ACHN (cell line): Measurements from ENCODE around the gene LRP10.
A peak's percentile ranks its signal among the peaks of the same experiment; 100 is the strongest.
"Not testable (repeated sequence)": the region's sequence is repeated elsewhere in the genome, so short reads cannot be mapped to it uniquely, and the experiment has no call there.

Experiments used
- DNase-seq: peaks from one replicate; pipeline ENCODE4 v3.0.0-alpha.2; 2015
- in situ Hi-C: cut with HindIII; loops from 2 replicates; pipeline ENCODE4 v1.10.0; 2017; ENCODE audit warnings: low sequenced_read_pairs, low pct_ligation_motif_present, low pct_unique_long_range_greater_than_20kb

Gene LRP10

DNA sequence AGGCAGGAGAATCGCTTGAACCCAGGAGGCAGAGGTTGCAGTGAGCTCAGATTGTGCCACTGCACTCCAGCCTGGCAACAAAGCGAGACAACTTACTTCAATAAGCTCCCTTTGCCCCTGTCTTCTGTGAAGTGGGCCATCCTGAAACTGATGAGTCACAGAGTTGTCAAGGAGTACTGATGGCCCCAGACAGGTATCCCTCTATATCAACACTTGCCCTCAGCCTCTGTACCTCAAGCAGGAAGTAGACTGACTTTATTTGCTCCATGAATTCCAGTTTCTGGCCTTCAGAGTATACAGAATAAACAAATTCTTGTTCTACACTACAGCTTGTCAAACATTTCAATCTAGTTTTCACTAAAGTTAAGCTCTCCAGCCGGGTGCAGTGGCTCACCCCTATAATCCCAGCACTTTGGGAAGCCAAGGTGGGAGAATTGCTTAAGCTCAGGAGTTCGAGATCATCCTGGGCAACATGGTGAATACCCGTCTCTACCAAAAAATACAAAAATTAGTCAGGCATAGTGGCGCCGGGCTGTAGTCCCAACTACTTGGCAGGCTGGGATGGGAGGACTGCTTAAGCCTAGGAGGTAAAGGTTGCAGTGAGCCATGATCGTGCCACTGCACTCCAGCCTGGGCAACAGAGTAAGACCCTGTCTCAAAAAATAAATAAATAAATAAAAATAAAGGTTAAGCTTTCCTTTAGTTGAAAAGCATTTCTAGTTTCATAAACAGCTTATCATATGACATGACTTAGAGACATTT is 16.4 kb upstream of the LRP10 start:
- in situ Hi-C loops: no loop called here
- DNase-seq: no peak

DNA sequence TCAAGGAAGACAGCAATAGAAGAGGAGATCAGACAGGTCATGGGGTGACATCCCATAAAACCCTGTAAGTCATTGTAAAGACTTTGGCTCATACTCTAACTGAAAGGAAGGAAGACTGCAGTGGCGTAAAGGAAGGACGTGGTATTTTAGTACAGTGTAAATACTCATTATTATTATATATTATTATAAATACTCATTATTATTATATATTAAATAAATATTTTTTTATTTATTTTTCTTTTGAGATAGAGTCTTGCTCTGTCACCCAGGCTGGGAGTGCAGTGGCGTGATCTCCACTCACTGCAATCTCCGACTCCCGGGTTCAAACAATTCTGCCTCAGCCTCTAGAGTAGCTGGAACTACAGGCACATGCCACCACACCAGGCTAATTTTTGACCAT is 15.1 kb upstream of the LRP10 start:
- in situ Hi-C loops: no loop called here
- no peak for DNase-seq

DNA sequence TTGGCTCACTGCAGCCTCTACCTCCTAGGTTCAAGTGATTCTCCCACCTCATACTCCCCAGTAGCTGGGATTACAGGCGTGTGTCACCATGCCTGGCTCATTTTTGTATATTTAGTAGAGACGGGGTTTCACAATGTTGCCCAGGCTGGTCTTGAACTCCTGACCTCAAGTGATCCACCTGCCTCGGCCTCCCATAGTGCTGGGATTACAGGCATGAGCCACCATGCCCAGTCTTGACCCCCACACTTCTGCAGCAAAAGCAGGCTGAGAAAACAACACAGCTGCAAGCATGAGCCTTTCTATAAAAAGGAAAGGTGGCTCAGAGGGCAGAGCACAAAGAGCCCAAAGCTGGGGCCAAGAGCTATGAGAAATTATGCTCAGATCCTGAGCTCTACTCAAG is 11.2 kb upstream of the LRP10 start:
- DNase-seq, in situ Hi-C loops: not testable (repeated sequence)

DNA sequence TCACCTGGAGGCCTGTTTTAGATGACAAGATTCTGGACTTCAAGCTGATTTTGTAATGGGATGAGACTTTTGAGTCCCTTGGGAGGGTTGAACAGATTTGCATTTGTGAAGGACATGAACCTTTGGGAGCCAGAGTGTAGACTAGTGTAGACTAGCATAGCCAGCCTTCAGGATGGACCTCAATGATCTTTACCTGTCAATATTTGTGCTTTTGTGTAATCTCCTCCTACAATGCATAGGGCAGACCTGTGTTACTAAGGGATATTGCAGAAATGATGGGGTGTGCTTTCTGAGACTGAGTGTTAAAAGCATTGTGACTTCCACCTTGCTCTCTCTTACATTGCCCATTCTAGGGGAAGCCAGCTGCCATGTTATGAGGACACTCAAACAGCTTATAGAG is 9.9 kb upstream of the LRP10 start:
- no peak for DNase-seq
- in situ Hi-C loops: no loop called here

DNA sequence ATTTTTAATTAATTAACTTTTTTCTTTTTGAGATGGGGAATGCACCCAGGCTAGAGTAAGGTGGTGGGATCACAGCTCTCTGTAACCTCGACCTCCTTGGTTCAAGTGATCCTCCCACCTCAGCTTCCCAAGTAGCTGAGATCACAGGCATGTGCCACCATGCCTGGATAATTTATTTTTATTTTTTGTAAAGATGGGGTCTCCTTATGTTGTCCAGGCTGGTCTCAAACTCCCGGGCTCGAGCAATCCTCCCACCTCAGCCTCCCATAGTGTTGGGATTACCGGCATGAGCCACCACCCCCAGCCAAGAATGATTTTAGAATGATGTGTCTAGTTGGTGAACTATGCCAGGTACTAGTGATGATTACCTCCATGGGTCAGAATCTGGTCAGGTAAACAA is 6.6 kb upstream of the LRP10 start:
- in situ Hi-C loops: no loop called here
- DNase-seq: no peak

DNA sequence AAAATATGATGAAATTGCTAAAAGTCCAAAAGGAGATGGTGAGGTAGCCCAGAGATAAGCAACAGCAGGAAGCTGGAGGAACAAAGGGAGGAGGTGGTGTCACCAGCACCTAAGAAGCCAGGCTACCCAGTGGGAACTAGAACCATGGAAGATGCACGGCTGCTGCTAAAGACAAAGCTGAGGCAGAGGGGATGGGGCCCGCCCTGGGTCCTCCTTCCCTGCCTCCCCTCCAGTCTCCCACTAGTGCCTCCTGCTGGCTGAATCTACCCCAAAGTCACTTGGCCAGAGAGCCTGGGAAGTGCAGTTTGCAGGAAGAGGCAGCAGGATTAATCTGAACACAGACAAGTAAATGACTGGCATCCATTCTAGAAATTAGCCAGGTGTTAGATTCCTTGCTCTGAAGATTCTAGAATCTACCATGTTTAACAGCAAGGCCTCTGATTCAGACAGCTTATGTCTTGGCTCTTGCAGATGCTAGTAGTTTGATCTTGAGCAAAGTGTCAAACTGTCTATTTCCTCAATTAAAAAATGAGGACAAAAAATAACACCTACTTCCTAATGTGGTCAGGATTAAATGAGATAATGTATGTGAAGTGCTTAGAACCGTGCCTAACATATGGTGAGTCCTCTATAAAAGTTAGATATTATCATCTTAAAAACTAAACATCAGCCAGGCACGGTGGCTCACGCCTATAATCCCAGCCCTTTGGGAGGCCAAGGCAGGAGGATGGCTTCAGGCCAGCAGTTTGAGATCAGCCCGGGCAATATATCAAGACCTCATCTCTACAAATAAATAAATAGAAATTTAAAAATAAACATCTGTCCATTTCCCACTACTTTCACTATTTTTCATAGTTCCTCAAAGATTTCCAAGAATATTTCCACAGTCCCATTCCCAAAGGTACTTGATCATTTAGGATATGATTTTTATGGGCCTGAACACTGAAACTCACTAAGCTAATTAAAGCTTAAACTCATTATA is 5.8 kb upstream of the LRP10 start:
- no peak for DNase-seq
- in situ Hi-C loops: no loop called here

DNA sequence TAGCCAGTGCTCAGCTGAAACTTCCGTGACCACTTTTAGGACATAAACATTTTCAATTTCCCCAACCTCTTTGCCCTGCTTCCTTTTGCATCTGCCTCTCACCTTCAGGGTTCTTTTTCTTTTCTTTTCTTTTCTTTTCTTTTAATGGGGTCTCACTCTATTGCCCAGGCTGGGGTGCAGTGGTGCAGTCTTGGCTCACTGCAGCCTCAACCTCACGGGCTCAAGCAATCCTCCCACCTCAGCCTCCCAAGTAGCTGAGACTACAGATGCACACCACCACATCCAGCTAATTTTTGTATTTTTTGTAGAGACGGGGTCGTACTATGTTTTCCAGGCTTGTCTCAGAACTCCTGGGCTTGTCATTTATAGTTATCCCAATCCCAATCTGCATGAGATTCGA is 4.7 kb upstream of the LRP10 start:
- in situ Hi-C loops: no loop called here
- no peak for DNase-seq

DNA sequence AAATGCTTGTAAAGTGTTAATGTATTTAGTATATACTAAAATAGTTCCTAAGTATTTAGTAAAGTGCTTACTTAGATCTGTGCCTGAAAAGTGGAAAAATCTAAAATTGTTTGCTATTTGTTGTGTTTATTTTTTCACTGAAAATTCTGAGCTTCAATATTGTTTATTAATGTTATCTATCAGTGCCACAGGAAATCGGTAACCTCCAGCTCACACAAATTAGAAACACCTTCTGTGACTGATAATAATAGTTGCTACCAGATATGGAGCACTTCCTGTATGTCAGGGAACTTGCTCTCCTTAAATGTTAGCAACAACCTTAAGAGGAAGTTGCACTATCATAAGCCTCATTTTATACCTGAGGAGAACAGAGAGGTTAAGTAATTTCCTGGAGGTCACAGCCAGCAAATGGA is 723 bp upstream of the LRP10 start:
- in situ Hi-C loops: no loop called here

DNA sequence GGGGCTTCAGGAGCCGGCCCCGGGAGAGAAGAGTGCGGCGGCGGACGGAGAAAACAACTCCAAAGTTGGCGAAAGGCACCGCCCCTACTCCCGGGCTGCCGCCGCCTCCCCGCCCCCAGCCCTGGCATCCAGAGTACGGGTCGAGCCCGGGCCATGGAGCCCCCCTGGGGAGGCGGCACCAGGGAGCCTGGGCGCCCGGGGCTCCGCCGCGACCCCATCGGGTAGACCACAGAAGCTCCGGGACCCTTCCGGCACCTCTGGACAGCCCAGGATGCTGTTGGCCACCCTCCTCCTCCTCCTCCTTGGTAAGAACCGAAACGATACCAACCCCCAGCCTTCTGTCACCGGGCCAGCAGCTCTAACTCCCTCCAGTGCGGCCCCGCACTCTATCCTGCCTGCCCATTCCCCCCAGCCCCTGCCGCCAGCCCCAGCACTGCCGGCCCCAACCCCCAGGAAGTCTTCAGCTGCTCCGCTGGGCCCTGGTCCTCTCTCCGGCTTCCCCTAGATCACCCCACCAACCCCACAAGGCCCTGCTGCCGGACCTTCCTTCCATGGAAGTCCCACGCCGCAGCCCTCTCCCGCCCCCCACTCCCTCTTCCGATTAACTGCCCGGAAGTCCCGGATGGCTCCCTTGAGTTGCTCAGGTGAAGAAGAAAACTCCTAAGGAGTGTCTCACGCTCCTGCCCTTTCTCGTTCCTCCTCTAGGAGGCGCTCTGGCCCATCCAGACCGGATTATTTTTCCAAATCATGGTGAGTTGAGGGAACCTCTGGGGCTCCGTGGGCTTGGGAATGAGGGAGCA is 693 bp downstream of the LRP10 start:
- peak; percentile 85 for DNase-seq
- in situ Hi-C loops: no loop called here

More for the DNA sequence above, 723 bp upstream of the LRP10 start:
- no peak for DNase-seq

DNA sequence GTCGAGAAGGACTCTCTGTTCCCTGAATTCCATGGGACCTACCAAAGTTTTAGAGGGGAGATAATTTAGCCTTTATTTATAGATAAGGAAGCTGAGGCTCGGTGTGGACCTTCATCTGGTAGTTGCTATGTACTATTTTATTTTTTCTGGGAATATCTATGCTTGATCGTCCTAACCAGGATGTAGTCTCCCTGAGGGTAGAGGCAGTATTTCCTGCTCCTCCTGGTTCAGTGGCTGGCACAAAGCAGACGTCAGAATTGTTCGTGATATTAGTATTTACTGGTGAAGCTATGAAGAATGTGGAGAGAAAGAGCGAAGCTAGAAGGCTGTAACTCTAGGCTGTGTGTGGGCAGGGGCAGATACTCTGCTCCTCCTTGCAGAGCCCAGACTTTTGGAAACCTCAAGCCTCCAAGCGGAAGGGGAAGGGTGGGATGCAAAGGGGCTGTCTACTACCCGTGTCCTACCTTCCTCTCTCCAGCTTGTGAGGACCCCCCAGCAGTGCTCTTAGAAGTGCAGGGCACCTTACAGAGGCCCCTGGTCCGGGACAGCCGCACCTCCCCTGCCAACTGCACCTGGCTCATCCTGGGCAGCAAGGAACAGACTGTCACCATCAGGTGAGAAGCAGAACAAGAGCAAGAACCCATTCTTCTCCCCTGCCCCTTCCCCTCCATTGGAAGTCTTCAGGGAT is 1.4 kb downstream of the LRP10 start:
- no peak for DNase-seq
- in situ Hi-C loops: no loop called here

DNA sequence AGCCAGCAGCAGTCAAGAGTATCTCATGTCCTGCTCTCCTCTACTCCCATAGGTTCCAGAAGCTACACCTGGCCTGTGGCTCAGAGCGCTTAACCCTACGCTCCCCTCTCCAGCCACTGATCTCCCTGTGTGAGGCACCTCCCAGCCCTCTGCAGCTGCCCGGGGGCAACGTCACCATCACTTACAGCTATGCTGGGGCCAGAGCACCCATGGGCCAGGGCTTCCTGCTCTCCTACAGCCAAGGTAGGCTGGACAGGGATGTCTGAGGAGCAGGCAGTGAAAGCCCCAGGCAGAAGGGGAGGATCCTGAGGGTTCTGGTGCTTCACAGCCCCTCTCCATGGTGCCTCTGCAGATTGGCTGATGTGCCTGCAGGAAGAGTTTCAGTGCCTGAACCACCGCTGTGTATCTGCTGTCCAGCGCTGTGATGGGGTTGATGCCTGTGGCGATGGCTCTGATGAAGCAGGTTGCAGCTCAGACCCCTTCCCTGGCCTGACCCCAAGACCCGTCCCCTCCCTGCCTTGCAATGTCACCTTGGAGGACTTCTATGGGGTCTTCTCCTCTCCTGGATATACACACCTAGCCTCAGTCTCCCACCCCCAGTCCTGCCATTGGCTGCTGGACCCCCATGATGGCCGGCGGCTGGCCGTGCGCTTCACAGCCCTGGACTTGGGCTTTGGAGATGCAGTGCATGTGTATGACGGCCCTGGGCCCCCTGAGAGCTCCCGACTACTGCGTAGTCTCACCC is 3.6 kb downstream of the LRP10 start:
- DNase-seq: no peak
- in situ Hi-C loops: no loop called here

DNA sequence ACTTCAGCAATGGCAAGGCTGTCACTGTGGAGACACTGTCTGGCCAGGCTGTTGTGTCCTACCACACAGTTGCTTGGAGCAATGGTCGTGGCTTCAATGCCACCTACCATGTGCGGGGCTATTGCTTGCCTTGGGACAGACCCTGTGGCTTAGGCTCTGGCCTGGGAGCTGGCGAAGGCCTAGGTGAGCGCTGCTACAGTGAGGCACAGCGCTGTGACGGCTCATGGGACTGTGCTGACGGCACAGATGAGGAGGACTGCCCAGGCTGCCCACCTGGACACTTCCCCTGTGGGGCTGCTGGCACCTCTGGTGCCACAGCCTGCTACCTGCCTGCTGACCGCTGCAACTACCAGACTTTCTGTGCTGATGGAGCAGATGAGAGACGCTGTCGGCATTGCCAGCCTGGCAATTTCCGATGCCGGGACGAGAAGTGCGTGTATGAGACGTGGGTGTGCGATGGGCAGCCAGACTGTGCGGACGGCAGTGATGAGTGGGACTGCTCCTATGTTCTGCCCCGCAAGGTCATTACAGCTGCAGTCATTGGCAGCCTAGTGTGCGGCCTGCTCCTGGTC is 4.3 kb downstream of the LRP10 start:
- in situ Hi-C loops: no loop called here
- no peak for DNase-seq

DNA sequence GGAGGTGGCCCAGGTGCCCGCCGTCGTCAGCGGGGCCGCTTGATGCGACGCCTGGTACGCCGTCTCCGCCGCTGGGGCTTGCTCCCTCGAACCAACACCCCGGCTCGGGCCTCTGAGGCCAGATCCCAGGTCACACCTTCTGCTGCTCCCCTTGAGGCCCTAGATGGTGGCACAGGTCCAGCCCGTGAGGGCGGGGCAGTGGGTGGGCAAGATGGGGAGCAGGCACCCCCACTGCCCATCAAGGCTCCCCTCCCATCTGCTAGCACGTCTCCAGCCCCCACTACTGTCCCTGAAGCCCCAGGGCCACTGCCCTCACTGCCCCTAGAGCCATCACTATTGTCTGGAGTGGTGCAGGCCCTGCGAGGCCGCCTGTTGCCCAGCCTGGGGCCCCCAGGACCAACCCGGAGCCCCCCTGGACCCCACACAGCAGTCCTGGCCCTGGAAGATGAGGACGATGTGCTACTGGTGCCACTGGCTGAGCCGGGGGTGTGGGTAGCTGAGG is 5.5 kb downstream of the LRP10 start:
- DNase-seq: no peak
- in situ Hi-C loops: no loop called here

DNA sequence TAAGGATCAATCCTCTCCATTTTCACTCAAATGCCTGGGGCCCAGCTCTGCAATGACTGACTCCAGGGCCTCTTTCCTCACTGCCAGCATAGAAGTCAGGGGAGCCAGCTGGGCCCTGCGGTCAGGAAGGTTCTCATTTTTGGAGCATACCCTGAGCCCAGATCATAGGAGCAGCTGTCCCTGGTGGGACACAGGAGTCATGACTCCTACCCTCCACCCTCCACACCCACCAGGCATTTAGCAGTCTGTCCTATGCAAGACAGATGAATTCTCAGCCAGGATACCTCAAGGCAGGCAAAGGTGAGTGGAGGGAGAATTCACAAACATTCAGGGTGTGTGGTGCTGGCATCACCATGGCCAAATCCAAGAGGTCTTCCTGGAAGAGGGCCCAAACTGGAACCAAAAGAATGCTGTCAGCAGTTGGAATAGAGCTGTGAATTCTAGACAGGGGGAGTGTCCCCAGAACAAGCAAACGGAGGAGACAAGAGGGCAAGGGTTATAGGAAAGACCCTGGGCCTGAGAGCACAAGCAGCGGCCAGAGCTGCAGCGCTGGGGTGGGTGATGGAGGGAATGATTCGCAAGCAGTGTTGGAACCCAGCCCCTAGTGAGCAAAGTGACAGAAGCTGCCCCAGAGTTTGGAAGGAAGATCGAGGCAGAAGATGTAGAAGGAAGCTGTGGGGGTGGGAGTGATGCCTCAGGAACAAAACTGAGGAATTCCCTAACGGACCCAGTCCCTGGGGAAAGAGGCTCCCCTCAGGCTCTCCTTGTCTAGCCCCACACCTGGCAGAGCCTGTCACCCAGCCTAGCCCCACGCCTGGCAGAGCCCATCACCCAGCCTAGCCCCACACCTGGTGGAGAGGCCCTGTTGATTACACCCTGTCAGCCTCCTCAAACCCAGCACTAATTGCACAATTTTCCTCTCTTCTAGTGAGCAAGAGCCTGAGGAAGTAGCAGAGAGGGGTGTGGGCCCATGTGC is 7.0 kb downstream of the LRP10 start:
- in situ Hi-C loops: no loop called here
- DNase-seq: no peak

DNA sequence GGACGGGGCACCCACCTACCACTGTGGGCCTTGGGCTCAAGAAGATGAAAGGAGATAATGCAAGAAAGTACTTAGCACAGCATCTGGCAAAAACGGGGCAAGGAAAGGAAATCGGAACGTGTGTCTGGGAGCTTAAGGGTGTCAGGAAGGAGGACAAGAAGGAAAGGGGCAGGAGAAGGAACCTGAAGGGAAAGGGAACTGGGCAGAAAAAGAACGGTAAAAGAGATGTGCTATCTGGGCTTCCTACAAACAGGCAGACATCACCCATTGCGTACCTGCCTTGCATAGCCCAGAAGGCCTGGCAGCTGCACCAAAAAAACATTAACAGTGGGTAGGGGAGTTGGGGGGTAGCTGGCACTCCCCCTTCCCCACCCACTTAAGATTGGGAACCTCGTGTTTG is 10.5 kb downstream of the LRP10 start:
- DNase-seq: no peak
- in situ Hi-C loops: no loop called here

DNA sequence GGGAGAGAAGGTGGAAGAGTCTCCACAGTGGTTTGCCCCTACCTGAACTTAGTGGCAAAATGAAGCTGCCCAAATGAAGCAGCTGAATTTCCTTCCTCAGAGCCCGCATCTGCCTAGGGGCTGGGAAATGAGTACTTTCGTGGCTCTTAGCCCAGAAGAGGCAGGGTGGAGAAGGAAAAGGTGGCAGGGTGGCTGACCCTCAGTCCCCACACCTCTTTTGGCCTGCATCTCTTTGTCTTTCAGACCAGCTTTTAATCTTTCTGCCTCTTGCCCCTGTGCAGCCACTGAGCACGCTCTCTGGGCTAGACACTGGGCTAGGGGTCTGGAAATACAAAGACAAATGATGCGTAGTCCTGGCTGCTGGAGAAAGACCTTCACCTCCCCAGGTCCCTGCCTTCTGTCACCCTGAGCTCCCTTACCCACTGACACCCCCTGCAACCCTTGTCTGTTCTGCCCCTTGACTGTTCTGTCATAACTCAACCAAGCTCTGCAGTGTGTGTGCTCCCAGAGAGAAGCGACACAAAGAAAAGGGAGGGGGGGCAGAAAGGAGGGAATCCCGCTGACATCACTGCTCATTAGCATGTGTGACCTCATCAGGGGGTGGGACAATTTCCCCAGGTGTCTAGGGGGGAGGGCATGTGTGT is 11.1 kb downstream of the LRP10 start:
- in situ Hi-C loops: no loop called here
- peak; percentile 17 for DNase-seq
